Stimulated activated CD4-positive, alpha-beta T cell treated with anti-CD3 and anti-CD28 coated beads, TNF-alpha, amount 100 ng/mL, for 48 hours (primary cell): ENCODE results near the gene SLC8B1.

Experiments
- DNase-seq, 3 donors: peaks; one replicate each; pipeline ENCODE4 v3.0.0-alpha.2; 2020; ENCODE audit warnings: low read depth in 3 of 3

Gene SLC8B1

GRCh38 chr12:113270709-113271009, 64.2 kb downstream of the SLC8B1 start:
- no peak for DNase-seq

GRCh38 chr12:113269257-113269943, 65.5 kb downstream of the SLC8B1 start:
- no peak for DNase-seq

- DNase-seq: no peak
Observed at GRCh38 chr12:113268621-113269020, 66.3 kb downstream of the SLC8B1 start.

- DNase-seq: no peak
Observed at GRCh38 chr12:113268136-113268535, 66.8 kb downstream of the SLC8B1 start.

GRCh38 chr12:113267621-113268020, 67.3 kb downstream of the SLC8B1 start:
- no peak for DNase-seq

GRCh38 chr12:113266106-113266895, 68.6 kb downstream of the SLC8B1 start:
- DNase-seq: no peak

- no peak for DNase-seq
Observed at GRCh38 chr12:113263431-113263963, 71.4 kb downstream of the SLC8B1 start.

- no peak for DNase-seq
Observed at GRCh38 chr12:113262710-113263109, 72.2 kb downstream of the SLC8B1 start.

GRCh38 chr12:113261847-113262470, 73.0 kb downstream of the SLC8B1 start:
- peak in 1 of 3 donors; percentile 14 for DNase-seq

- DNase-seq: no peak
Observed at GRCh38 chr12:113260636-113261300, 74.1 kb downstream of the SLC8B1 start.

- DNase-seq: no peak
Observed at GRCh38 chr12:113260127-113260526, 74.8 kb downstream of the SLC8B1 start.

- no peak for DNase-seq
Observed at GRCh38 chr12:113257564-113257963, 77.3 kb downstream of the SLC8B1 start.

GRCh38 chr12:113254298-113254697, 80.6 kb downstream of the SLC8B1 start:
- DNase-seq: no peak

- DNase-seq: no peak
Observed at GRCh38 chr12:113253532-113254285, 81.2 kb downstream of the SLC8B1 start.

- DNase-seq: no peak
Observed at GRCh38 chr12:113252494-113252893, 82.4 kb downstream of the SLC8B1 start.

- no peak for DNase-seq
Observed at GRCh38 chr12:113251404-113252070, 83.4 kb downstream of the SLC8B1 start.

- DNase-seq: no peak
Observed at GRCh38 chr12:113250045-113250444, 84.9 kb downstream of the SLC8B1 start.

- no peak for DNase-seq
Observed at GRCh38 chr12:113249546-113249945, 85.4 kb downstream of the SLC8B1 start.

GRCh38 chr12:113248842-113249435, 86.0 kb downstream of the SLC8B1 start:
- DNase-seq: no peak
